HG02588 (cell line): Measurements from ENCODE around the gene TALDO1.

ENCODE experiments used
- ATAC-seq: cut with Tn5 transposase; IDR thresholded peaks from one replicate; pipeline ENCODE4 v1.9.1; 2021; ENCODE audit warnings: mild to moderate bottlenecking, moderate library complexity; ENCODE audit not compliant: unreplicated experiment

Gene TALDO1

GRCh38 chr11:714436-714835 lies 32.8 kb upstream of the TALDO1 start:
- no peak for ATAC-seq

- no peak for ATAC-seq
These were observed 27.8 kb upstream of the TALDO1 start for GRCh38 chr11:719214-720016.

- no peak for ATAC-seq
These were observed 27.1 kb upstream of the TALDO1 start for GRCh38 chr11:720017-720641.

- no peak for ATAC-seq
These were observed 26.5 kb upstream of the TALDO1 start for GRCh38 chr11:720642-721246.

GRCh38 chr11:721247-721740 lies 26.0 kb upstream of the TALDO1 start:
- ATAC-seq = no peak

GRCh38 chr11:721741-722345 lies 25.4 kb upstream of the TALDO1 start:
- no peak for ATAC-seq

- ATAC-seq = no peak
These were observed 24.9 kb upstream of the TALDO1 start for GRCh38 chr11:722346-722811.

GRCh38 chr11:723120-723883 lies 24.0 kb upstream of the TALDO1 start:
- ATAC-seq = no peak

GRCh38 chr11:724049-724777 lies 23.1 kb upstream of the TALDO1 start:
- no peak for ATAC-seq

- no peak for ATAC-seq
These were observed 22.4 kb upstream of the TALDO1 start for GRCh38 chr11:724778-725386.

GRCh38 chr11:725624-726202 lies 21.6 kb upstream of the TALDO1 start:
- ATAC-seq = no peak

GRCh38 chr11:726278-727220 lies 20.7 kb upstream of the TALDO1 start:
- ATAC-seq = no peak

GRCh38 chr11:727281-727701 lies 20.0 kb upstream of the TALDO1 start:
- ATAC-seq = no peak

- peak; percentile 48 for ATAC-seq
These were observed 19.2 kb upstream of the TALDO1 start for GRCh38 chr11:727859-728748.

- ATAC-seq = no peak
These were observed 18.3 kb upstream of the TALDO1 start for GRCh38 chr11:728901-729491.

GRCh38 chr11:729492-730074 lies 17.7 kb upstream of the TALDO1 start:
- ATAC-seq = no peak
